Progenitor cell of endocrine pancreas (in vitro differentiated cells): ENCODE measurements around the gene FMO2. TPM values are rescaled to one million over a fixed set of nuclear protein-coding genes. Genes with fewer than 3 reads are reported as not detected.

Experiments
- DNase-seq: peaks from one replicate; pipeline ENCODE4 v3.0.0; 2021; ENCODE audit warnings: low spot score; ENCODE audit not compliant: unreplicated experiment
- H3K27ac Mint-ChIP-seq: 2 replicates; pipeline ENCODE4 v1.8.0; 2021; ENCODE audit warnings: mild to moderate bottlenecking, moderate library complexity, mixed read lengths
- H3K27me3 Mint-ChIP-seq: 2 replicates; pipeline ENCODE4 v1.8.0; 2021; ENCODE audit warnings: mixed read lengths
- H3K36me3 Mint-ChIP-seq: 2 replicates; pipeline ENCODE4 v1.8.0; 2022; ENCODE audit warnings: mixed read lengths; ENCODE audit not compliant: insufficient read depth
- H3K4me1 Mint-ChIP-seq: 2 replicates; pipeline ENCODE4 v1.8.0; 2021; ENCODE audit warnings: low read depth, mixed read lengths
- H3K4me3 Mint-ChIP-seq: 2 replicates; pipeline ENCODE4 v1.8.0; 2021; ENCODE audit warnings: low read depth, mild to moderate bottlenecking, moderate library complexity, mixed read lengths
- H3K9me3 Mint-ChIP-seq: 2 replicates; pipeline ENCODE4 v1.8.0; 2021; ENCODE audit warnings: low read depth, mixed read lengths
- total RNA-seq: library from RNA; stranded (reverse); gene quantifications from 2 replicates; pipeline ENCODE4 v1.2.1, GENCODE V29; 2021
- TF ChIP-seq, protein P1 (sequence below): fragments of 200-600 bp; sonication (generic); IDR thresholded peaks from one replicate; pipeline ENCODE4 v1.5.0; 2021; ENCODE audit warnings: antibody characterized with exemption, mild to moderate bottlenecking; ENCODE audit not compliant: unreplicated experiment

The FMO2 gene
- total RNA-seq, 1 donor from 2014 or later: not detected

DNA sequence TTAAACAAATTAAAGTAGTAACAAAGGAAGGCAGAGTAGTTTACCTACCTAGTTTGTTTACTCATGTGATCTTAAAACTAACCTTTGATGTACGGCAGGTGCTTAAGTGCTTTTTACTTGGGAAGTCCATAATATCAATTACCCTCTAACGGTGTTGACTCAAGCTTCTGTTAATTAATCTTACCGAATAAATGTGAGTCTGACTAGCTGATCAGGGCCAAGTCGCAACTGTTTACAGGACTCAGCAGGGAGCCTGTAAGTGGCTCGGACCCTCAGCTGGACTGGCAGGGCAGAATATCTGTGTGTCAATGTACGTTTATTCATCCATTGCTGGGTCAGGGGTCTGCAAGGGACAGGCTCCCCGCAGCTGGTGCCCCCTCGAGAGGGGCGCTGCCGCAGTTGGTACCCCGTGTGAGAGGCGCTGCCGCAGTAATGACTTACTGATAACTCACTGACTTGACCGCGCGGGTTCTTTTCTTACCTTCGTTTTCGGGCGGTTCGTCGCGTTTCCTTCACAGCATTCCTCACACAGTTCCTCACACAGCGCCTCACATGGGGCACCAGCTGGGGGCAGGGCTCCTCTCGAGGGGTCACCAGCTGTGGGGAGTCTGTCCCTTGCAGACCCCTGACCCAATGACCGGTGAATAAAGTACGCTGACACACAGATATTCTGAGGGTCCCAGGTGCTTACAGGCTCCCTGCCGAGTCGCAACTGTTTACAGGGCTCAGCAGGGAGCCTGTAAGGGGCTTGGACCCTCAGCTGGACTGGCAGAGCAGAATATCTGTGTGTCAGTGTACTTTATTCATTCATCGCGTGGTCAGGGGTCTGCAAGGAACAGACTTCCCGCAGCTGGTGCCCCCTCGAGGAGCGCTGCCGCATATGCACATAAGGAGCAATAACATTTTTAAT lies 66.2 kb downstream of the FMO2 start:
- TF ChIP-seq, protein P1, sequence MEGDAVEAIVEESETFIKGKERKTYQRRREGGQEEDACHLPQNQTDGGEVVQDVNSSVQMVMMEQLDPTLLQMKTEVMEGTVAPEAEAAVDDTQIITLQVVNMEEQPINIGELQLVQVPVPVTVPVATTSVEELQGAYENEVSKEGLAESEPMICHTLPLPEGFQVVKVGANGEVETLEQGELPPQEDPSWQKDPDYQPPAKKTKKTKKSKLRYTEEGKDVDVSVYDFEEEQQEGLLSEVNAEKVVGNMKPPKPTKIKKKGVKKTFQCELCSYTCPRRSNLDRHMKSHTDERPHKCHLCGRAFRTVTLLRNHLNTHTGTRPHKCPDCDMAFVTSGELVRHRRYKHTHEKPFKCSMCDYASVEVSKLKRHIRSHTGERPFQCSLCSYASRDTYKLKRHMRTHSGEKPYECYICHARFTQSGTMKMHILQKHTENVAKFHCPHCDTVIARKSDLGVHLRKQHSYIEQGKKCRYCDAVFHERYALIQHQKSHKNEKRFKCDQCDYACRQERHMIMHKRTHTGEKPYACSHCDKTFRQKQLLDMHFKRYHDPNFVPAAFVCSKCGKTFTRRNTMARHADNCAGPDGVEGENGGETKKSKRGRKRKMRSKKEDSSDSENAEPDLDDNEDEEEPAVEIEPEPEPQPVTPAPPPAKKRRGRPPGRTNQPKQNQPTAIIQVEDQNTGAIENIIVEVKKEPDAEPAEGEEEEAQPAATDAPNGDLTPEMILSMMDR: peak; percentile 69

DNA sequence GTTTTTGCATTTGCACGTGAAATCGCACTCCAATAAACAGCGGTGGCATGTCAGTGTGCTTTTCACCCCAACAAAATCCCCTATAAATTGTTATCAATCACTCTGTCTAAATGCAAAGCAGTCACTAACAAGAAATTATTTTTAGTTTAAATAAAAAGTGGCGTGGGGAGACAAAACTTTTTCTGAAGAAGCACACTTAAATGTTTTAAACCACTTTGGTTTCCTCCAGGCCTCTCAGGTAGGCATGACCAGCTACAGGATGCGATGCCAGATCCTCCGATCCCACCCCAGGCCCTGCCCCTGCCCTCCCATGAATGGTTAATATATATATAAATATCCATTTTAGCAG lies 66.8 kb downstream of the FMO2 start:
- Mint-ChIP-seq H3K4me3 (no peak overlapping the region), H3K27me3 (peaks cover 55% of the 10 kb centered on the region)

More for the DNA sequence above, 66.2 kb downstream of the FMO2 start:
- Mint-ChIP-seq H3K9me3 (no peaks in the 10 kb centered on the region), H3K27me3 (peaks cover 53% of the 10 kb centered on the region), H3K4me1 (peaks cover 32% of the 10 kb centered on the region), H3K36me3 (no peaks in the 10 kb centered on the region), H3K27ac (peak overlapping the region; percentile 86), H3K4me3 (peak overlapping the region; percentile 77)
- DNase-seq: peak; percentile 33

DNA sequence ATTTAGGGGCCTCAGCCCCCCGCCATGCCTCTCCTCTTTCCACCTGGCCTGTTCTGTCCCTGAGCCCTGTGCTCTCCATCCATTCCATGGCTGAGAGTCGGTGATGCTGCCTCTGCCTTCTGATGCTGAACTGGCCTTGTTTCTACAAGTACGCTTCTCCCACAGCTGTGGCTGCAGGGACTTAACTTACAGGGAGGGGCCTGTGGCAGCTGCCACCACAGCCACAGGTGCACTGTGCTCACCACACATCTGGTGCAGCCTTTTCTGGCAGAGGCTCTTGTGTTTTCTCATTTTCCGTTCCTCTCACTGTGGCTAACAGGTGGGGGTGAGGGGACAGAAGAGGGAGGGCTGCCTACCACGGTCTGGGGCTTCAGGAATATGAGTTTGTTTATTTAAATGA lies 67.4 kb downstream of the FMO2 start:
- no peak for DNase-seq
- Mint-ChIP-seq H3K9me3 (no peaks in the 10 kb centered on the region), H3K36me3 (no peaks in the 10 kb centered on the region), H3K27ac (no peak overlapping the region), H3K4me3 (peak overlapping the region; percentile 49), H3K27me3 (peaks cover 55% of the 10 kb centered on the region), H3K4me1 (peaks cover 37% of the 10 kb centered on the region)
- TF ChIP-seq, protein P1: no peak

More for the DNA sequence above, 66.8 kb downstream of the FMO2 start:
- Mint-ChIP-seq H3K27ac (no peak overlapping the region), H3K36me3 (no peaks in the 10 kb centered on the region), H3K4me1 (peaks cover 34% of the 10 kb centered on the region), H3K9me3 (no peaks in the 10 kb centered on the region)
- no peak for DNase-seq
- TF ChIP-seq, protein P1: no peak

DNA sequence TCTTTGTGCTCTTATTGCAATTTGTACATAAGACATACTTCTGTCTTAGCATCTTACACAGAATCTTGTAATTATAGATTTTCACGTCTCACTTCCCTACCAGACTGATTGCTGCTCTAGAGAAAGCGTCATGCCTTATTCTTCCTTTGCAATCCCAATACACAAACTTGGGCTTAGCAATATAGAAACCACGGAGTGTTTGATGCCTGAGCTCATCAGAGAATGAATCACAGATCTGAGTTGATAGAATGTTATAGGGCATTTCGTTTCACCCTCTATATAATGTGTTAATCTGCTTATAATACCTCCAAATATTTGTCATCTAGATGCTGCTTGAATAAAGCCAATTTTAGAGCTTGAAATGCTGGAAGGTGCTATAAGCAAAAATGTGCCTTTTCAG lies 69.8 kb downstream of the FMO2 start:
- Mint-ChIP-seq H3K36me3 (no peaks in the 10 kb centered on the region), H3K4me3 (no peak overlapping the region), H3K4me1 (peaks cover 27% of the 10 kb centered on the region), H3K9me3 (no peaks in the 10 kb centered on the region), H3K27ac (peak overlapping the region; percentile 7), H3K27me3 (peaks cover 35% of the 10 kb centered on the region)
- DNase-seq: no peak
- TF ChIP-seq, protein P1: no peak

DNA sequence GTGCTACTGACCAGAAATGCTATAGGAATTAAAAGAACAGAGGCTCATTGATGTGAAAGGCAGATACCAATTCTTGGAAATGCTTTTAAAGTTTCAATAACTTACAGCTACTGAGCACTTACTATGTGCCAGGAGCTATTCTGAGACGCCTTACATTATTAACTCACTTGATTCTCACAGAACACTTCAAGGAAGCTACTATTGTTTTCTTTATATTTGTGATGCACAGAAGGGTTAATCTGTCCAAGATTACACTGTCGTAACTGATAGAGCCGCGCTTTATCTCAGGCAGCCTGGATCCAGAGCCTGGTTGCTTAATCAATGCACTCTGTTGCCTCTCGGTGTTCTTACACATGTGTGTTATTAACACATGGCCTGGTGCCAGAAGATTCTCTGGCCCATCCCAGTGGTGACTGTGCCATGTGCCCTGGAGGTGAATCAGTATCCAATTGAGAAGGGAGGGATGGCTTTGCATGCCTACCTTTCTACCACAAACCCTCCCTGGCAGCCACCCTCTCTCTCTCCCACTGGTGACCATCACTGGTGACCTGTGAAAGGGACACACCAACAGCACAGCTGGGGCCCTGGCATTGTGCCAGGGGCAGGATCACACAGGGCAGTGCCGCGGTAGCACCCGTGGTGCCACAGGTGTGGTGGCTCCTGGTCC lies 72.0 kb downstream of the FMO2 start:
- Mint-ChIP-seq H3K27me3 (peaks cover 38% of the 10 kb centered on the region), H3K9me3 (no peaks in the 10 kb centered on the region), H3K4me1 (peaks cover 15% of the 10 kb centered on the region), H3K27ac (no peak overlapping the region), H3K36me3 (no peaks in the 10 kb centered on the region), H3K4me3 (no peak overlapping the region)
- no peak for DNase-seq
- TF ChIP-seq, protein P1: no peak
